Measurements from ENCODE around the gene CHID1.

DNA sequence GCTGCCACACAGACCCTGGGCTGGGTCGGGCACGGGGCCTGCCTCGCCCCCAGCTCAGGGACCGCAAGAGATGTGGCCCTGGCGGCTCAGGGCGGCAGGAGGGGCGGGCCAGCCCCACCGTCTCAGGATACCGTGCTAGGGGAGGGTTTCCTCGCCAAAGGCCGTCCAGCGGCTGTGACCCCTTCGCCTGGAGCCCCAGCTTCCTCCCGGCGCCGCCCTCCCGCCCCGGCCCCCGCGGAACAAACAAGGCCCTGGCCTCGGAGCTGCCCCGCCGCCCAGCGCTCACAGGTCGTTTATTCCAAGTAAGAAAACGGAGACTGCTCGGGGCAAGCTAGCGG is 14.5 kb upstream of the CHID1 start:
- TF ChIP-seq, protein P1, sequence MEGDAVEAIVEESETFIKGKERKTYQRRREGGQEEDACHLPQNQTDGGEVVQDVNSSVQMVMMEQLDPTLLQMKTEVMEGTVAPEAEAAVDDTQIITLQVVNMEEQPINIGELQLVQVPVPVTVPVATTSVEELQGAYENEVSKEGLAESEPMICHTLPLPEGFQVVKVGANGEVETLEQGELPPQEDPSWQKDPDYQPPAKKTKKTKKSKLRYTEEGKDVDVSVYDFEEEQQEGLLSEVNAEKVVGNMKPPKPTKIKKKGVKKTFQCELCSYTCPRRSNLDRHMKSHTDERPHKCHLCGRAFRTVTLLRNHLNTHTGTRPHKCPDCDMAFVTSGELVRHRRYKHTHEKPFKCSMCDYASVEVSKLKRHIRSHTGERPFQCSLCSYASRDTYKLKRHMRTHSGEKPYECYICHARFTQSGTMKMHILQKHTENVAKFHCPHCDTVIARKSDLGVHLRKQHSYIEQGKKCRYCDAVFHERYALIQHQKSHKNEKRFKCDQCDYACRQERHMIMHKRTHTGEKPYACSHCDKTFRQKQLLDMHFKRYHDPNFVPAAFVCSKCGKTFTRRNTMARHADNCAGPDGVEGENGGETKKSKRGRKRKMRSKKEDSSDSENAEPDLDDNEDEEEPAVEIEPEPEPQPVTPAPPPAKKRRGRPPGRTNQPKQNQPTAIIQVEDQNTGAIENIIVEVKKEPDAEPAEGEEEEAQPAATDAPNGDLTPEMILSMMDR (IDR thresholded peaks at IDR 0.05) = no peak
- no peak for TF ChIP-seq EZH2 (IDR thresholded peaks at IDR 0.05)
- no peak for TF ChIP-seq EZH2phosphoT487 (IDR thresholded peaks at IDR 0.05)
